Esophagus muscularis mucosa (tissue), 4 donors: ENCODE measurements around the gene ANO8.

Experiments
- CTCF ChIP-seq, 3 experiments: fragments of 200-600 bp in 2 of 3; fragments of 450-650 bp in 1 of 3; sonication (generic) in 2 of 3; IDR thresholded peaks; one replicate each; pipeline ENCODE4 v1.5.1; 2017 to 2019; ENCODE audit warnings: antibody characterized with exemption in 3 of 3, mild to moderate bottlenecking in 2 of 3, moderate library complexity in 1 of 3
- EP300 ChIP-seq: sonication (generic); formaldehyde crosslinking; IDR thresholded peaks from one replicate; pipeline ENCODE4 v1.6.1; 2017; ENCODE audit warnings: antibody characterized with exemption
- POLR2A ChIP-seq: fragments of 450-650 bp; IDR thresholded peaks from one replicate; pipeline ENCODE4 v1.6.1; 2017; ENCODE audit warnings: antibody characterized with exemption, moderate library complexity, mild to moderate bottlenecking, low read depth

- TF ChIP-seq POLR2A (no peak), CTCF (IDR thresholded peaks at IDR 0.05) (no peak), EP300 (no peak)
These were observed 30.7 kb upstream of the ANO8 start for GRCh38 chr19:17365361-17365760.
